MM.1S (cell line): ENCODE results near the gene TKFC.

ENCODE experiments used
- DNase-seq: peaks from one replicate; pipeline ENCODE4 v3.0.0-alpha.2; 2015
- H2AFZ ChIP-seq: fragments of 300-600 bp; sonication (generic); 2 replicates; pipeline ENCODE4 v1.6.0; 2016; ENCODE audit warnings: antibody characterized with exemption, low read length
- H3F3A ChIP-seq: fragments of 300-600 bp; sonication (generic); 2 replicates; pipeline ENCODE4 v1.6.1; 2016; ENCODE audit warnings: mild to moderate bottlenecking, antibody characterized with exemption, low read length, moderate library complexity, mixed read lengths; ENCODE audit not compliant: insufficient read depth
- H3K27ac ChIP-seq: fragments of 300-600 bp; sonication (generic); 2 replicates; pipeline ENCODE4 v1.5.1; 2016; ENCODE audit warnings: mild to moderate bottlenecking, low read length
- H3K27me3 ChIP-seq: fragments of 300-600 bp; sonication (generic); replicated peaks from 2 replicates; pipeline ENCODE4 v1.6.0; 2016; ENCODE audit warnings: low read length; ENCODE audit not compliant: insufficient read depth
- H3K36me3 ChIP-seq: fragments of 300-600 bp; sonication (generic); replicated peaks from 2 replicates; pipeline ENCODE4 v1.6.1; 2016; ENCODE audit warnings: mild to moderate bottlenecking, low read length, mixed read lengths; ENCODE audit not compliant: insufficient read depth
- H3K4me1 ChIP-seq: fragments of 300-600 bp; sonication (generic); 2 replicates; pipeline ENCODE4 v1.6.1; 2016; ENCODE audit warnings: low read length, mixed read lengths
- H3K4me2 ChIP-seq: fragments of 300-600 bp; sonication (generic); 2 replicates; pipeline ENCODE4 v1.6.0; 2016; ENCODE audit warnings: low read depth, low read length
- H3K4me3 ChIP-seq: fragments of 300-600 bp; sonication (generic); 2 replicates; pipeline ENCODE4 v1.5.1; 2016; ENCODE audit warnings: low read length, mixed read lengths
- H3K79me2 ChIP-seq: fragments of 300-600 bp; sonication (generic); 2 replicates; pipeline ENCODE4 v1.6.1; 2016; ENCODE audit warnings: mixed run types, low read length, mixed read lengths
- H3K9ac ChIP-seq: fragments of 300-600 bp; sonication (generic); 2 replicates; pipeline ENCODE4 v1.6.1; 2016; ENCODE audit warnings: low read length, mixed read lengths
- H3K9me2 ChIP-seq: fragments of 300-600 bp; sonication (generic); replicated peaks from 2 replicates; pipeline ENCODE4 v1.6.1; 2016; ENCODE audit warnings: mild to moderate bottlenecking, low read length, mixed read lengths; ENCODE audit not compliant: insufficient read depth
- H3K9me3 ChIP-seq: fragments of 300-600 bp; sonication (generic); replicated peaks from 2 replicates; pipeline ENCODE4 v1.6.1; 2016; ENCODE audit warnings: mild to moderate bottlenecking, low read length, mixed read lengths; ENCODE audit not compliant: insufficient read depth
- H4K20me1 ChIP-seq: fragments of 300-600 bp; sonication (generic); 2 replicates; pipeline ENCODE4 v1.6.1; 2016; ENCODE audit warnings: mild to moderate bottlenecking, low read length, moderate library complexity, mixed read lengths; ENCODE audit not compliant: insufficient read depth
- CTCF ChIP-seq: fragments of 300-600 bp; sonication (generic); IDR thresholded peaks from 2 replicates; pipeline ENCODE4 v1.5.1; 2016; ENCODE audit warnings: antibody characterized with exemption, low read length, mixed read lengths
- EZH2 ChIP-seq: fragments of 300-600 bp; sonication (generic); optimal IDR thresholded peaks from 2 replicates; pipeline ENCODE3; 2017; ENCODE audit warnings: low read depth, mild to moderate bottlenecking, antibody characterized with exemption, low read length, mixed read lengths
- EZH2phosphoT487 ChIP-seq: fragments of 300-600 bp; sonication (generic); IDR thresholded peaks from 2 replicates; pipeline ENCODE4 v1.6.1; 2018; ENCODE audit warnings: antibody characterized with exemption, low read length

The TKFC gene

GRCh38 chr11:61338783-61339489 is 5.9 kb downstream of the TKFC start:
- no peak overlapping the region for H3K27ac ChIP-seq
- no peak overlapping the region for H3K9ac ChIP-seq
- H3K9me2 ChIP-seq = no peaks in the 10 kb centered on the region
- H3K4me1 ChIP-seq = peaks cover 17% of the 10 kb centered on the region
- H2AFZ ChIP-seq = no peak overlapping the region
- no peak overlapping the region for H3K4me3 ChIP-seq
- H3K79me2 ChIP-seq = no peaks in the 10 kb centered on the region
- H4K20me1 ChIP-seq = no peaks in the 10 kb centered on the region
- no peaks in the 10 kb centered on the region for H3K9me3 ChIP-seq
- TF ChIP-seq EZH2 (no peak), CTCF (no peak), EZH2phosphoT487 (no peak)
- H3K27me3 ChIP-seq = no peaks in the 10 kb centered on the region
- H3K4me2 ChIP-seq = no peak overlapping the region
- DNase-seq = no peak
- H3F3A ChIP-seq = 0 out of 2 replicates have a peak, but pooled peaks cover 4% of the 10 kb centered on the region
- H3K36me3 ChIP-seq = no peaks in the 10 kb centered on the region

- Histone ChIP-seq H3K9me2 (no peaks in the 10 kb centered on the region), H3K9ac (no peak overlapping the region), H3K79me2 (no peaks in the 10 kb centered on the region), H3K4me3 (no peak overlapping the region), H3K4me2 (no peak overlapping the region), H3K9me3 (no peaks in the 10 kb centered on the region), H3K27ac (no peak overlapping the region), H3F3A (0 out of 2 replicates have a peak, but pooled peaks cover 4% of the 10 kb centered on the region), H3K4me1 (peaks cover 15% of the 10 kb centered on the region), H3K36me3 (no peaks in the 10 kb centered on the region), H4K20me1 (no peaks in the 10 kb centered on the region), H3K27me3 (no peaks in the 10 kb centered on the region), H2AFZ (no peak overlapping the region)
- no peak for DNase-seq
- TF ChIP-seq CTCF (no peak), EZH2 (no peak), EZH2phosphoT487 (no peak)
Observed at GRCh38 chr11:61339490-61339878, 6.5 kb downstream of the TKFC start.

- Histone ChIP-seq H3K9me3 (no peaks in the 10 kb centered on the region), H3K36me3 (no peaks in the 10 kb centered on the region), H3K27me3 (no peaks in the 10 kb centered on the region), H3F3A (0 out of 2 replicates have a peak, but pooled peaks cover 2% of the 10 kb centered on the region), H3K9me2 (no peaks in the 10 kb centered on the region), H3K27ac (no peak overlapping the region), H3K4me2 (no peak overlapping the region), H3K4me3 (no peak overlapping the region), H3K79me2 (no peaks in the 10 kb centered on the region), H2AFZ (no peak overlapping the region), H4K20me1 (no peaks in the 10 kb centered on the region), H3K4me1 (peaks cover 7% of the 10 kb centered on the region), H3K9ac (no peak overlapping the region)
- no peak for DNase-seq
- no peak for TF ChIP-seq CTCF
- TF ChIP-seq EZH2 = no peak
- no peak for TF ChIP-seq EZH2phosphoT487
Observed at GRCh38 chr11:61340979-61341378, 8.0 kb downstream of the TKFC start.
